Stimulated activated CD4-positive, alpha-beta T cell treated with anti-CD3 and anti-CD28 coated beads, Interleukin-12 subunit alpha, Interleukin-12 subunit beta, amount 100 ng/mL, for 24 hours (primary cell): ENCODE measurements around the gene VWC2L.

Experiments
- DNase-seq, 2 experiments: peaks; one replicate each; pipeline ENCODE4 v3.0.0-alpha.2; 2020; ENCODE audit warnings: low read depth in 2 of 2

VWC2L gene

GRCh38 chr2:214410918-214411554 lies at the start of gene VWC2L:
VWC2L (plus strand) TSS chr2:214411054; CDS start chr2:214414194, 3,140 bp downstream.
- peak; percentile 2 to 13 for DNase-seq

GRCh38 chr2:214361116-214361515 lies 49.7 kb upstream of the VWC2L start:
- DNase-seq = no peak

- no peak for DNase-seq
Observed at GRCh38 chr2:214365549-214365948, 45.3 kb upstream of the VWC2L start.

- no peak for DNase-seq
Observed at GRCh38 chr2:214367171-214367570, 43.7 kb upstream of the VWC2L start.

GRCh38 chr2:214376618-214377285 lies 34.1 kb upstream of the VWC2L start:
- no peak for DNase-seq

- DNase-seq = no peak
Observed at GRCh38 chr2:214377286-214377624, 33.6 kb upstream of the VWC2L start.

- no peak for DNase-seq
Observed at GRCh38 chr2:214378455-214379103, 32.3 kb upstream of the VWC2L start.

GRCh38 chr2:214379227-214379626 lies 31.6 kb upstream of the VWC2L start:
- no peak for DNase-seq

GRCh38 chr2:214380681-214381080 lies 30.2 kb upstream of the VWC2L start:
- no peak for DNase-seq

- no peak for DNase-seq
Observed at GRCh38 chr2:214382229-214382628, 28.6 kb upstream of the VWC2L start.

- DNase-seq = no peak
Observed at GRCh38 chr2:214386720-214387119, 24.1 kb upstream of the VWC2L start.

GRCh38 chr2:214389334-214389733 lies 21.5 kb upstream of the VWC2L start:
- no peak for DNase-seq

GRCh38 chr2:214393796-214394195 lies 17.1 kb upstream of the VWC2L start:
- no peak for DNase-seq

GRCh38 chr2:214395040-214395439 lies 15.8 kb upstream of the VWC2L start:
- DNase-seq = no peak

GRCh38 chr2:214401580-214401979 lies 9.3 kb upstream of the VWC2L start:
- no peak for DNase-seq

GRCh38 chr2:214410128-214410775 lies 602 bp upstream of the VWC2L start:
- no peak for DNase-seq

GRCh38 chr2:214412679-214413078 lies 1.8 kb downstream of the VWC2L start:
- DNase-seq = no peak

GRCh38 chr2:214436470-214436869 lies 25.6 kb downstream of the VWC2L start:
- no peak for DNase-seq

- DNase-seq = no peak
Observed at GRCh38 chr2:214450118-214450894, 39.5 kb downstream of the VWC2L start.

GRCh38 chr2:214451516-214452275 lies 40.8 kb downstream of the VWC2L start:
- no peak for DNase-seq
